PFSK-1 (cell line): Measurements from ENCODE around the gene GON4L.

ENCODE experiments used
- FOXP2 ChIP-seq: optimal IDR thresholded peaks from 2 replicates; pipeline ENCODE3; 2011; ENCODE audit warnings: borderline replicate concordance, control low read depth, inconsistent platforms; ENCODE audit not compliant: insufficient read depth; ENCODE audit errors: extremely low read length, extremely low read depth
- POLR2AphosphoS5 ChIP-seq: IDR thresholded peaks from 2 replicates; pipeline ENCODE4 v1.6.1; 2012; ENCODE audit warnings: low read depth, mild to moderate bottlenecking, control low read depth, low read length, moderate library complexity
- SIN3A ChIP-seq: IDR thresholded peaks from 2 replicates; pipeline ENCODE4 v1.6.1; 2012; ENCODE audit warnings: mild to moderate bottlenecking, low read length, moderate library complexity, borderline replicate concordance; ENCODE audit not compliant: insufficient read depth
- TAF1 ChIP-seq: IDR thresholded peaks from 2 replicates; pipeline ENCODE4 v1.6.1; 2012; ENCODE audit warnings: low read length, control low read depth, borderline replicate concordance; ENCODE audit not compliant: insufficient read depth
- TF ChIP-seq, protein P1 (sequence below), 2 experiments: IDR thresholded peaks; 2 replicates each; pipeline versions ENCODE4 v1.6.1 to v1.8.0; 2011 to 2012; ENCODE audit warnings: low read depth in 2 of 2, low read length in 2 of 2, control low read depth in 1 of 2, inconsistent platforms in 1 of 2, mild to moderate bottlenecking in 1 of 2, moderate library complexity in 1 of 2; ENCODE audit not compliant: insufficient read depth in 1 of 2

GON4L gene

DNA sequence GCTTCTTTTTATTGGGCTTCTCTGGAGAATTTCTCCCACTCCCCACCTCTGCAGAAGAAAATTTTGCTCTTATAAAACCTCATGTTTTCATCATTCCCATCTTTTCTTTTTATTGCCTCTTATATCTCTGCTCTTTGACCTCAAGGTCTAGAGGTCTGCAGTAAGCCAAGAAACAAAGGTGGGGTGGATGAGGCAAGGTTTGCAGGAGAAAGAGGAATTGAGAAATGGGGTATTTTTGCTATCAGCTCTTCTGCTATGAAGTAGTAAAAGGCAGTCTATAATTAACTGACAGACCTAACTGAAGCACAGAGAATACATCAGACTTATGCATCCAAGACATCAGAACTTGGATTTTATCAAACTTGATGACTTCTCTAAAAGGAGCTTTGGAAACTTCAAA, 25.2 kb upstream of the GON4L start:
- TF ChIP-seq SIN3A (no peak), POLR2AphosphoS5 (no peak), TAF1 (no peak), FOXP2 (no peak)
- TF ChIP-seq, protein P1, sequence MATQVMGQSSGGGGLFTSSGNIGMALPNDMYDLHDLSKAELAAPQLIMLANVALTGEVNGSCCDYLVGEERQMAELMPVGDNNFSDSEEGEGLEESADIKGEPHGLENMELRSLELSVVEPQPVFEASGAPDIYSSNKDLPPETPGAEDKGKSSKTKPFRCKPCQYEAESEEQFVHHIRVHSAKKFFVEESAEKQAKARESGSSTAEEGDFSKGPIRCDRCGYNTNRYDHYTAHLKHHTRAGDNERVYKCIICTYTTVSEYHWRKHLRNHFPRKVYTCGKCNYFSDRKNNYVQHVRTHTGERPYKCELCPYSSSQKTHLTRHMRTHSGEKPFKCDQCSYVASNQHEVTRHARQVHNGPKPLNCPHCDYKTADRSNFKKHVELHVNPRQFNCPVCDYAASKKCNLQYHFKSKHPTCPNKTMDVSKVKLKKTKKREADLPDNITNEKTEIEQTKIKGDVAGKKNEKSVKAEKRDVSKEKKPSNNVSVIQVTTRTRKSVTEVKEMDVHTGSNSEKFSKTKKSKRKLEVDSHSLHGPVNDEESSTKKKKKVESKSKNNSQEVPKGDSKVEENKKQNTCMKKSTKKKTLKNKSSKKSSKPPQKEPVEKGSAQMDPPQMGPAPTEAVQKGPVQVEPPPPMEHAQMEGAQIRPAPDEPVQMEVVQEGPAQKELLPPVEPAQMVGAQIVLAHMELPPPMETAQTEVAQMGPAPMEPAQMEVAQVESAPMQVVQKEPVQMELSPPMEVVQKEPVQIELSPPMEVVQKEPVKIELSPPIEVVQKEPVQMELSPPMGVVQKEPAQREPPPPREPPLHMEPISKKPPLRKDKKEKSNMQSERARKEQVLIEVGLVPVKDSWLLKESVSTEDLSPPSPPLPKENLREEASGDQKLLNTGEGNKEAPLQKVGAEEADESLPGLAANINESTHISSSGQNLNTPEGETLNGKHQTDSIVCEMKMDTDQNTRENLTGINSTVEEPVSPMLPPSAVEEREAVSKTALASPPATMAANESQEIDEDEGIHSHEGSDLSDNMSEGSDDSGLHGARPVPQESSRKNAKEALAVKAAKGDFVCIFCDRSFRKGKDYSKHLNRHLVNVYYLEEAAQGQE (IDR thresholded peaks at IDR 0.05; ENCODE audit: insufficient read depth in 1 of 2, low read depth in 2 of 2, low read length in 2 of 2), result no peak

- TF ChIP-seq SIN3A, result no peak
- TF ChIP-seq TAF1, result no peak
- TF ChIP-seq, protein P1 (IDR thresholded peaks at IDR 0.05; ENCODE audit: insufficient read depth in 1 of 2, low read depth in 2 of 2, low read length in 2 of 2), result no peak
- no peak for TF ChIP-seq FOXP2
Observed at GRCh38 chr1:155880950-155881349, 23.9 kb upstream of the GON4L start.

GRCh38 chr1:155880251-155880650, 23.2 kb upstream of the GON4L start:
- TF ChIP-seq TAF1 (no peak), FOXP2 (no peak), POLR2AphosphoS5 (no peak), SIN3A (no peak)
- TF ChIP-seq, protein P1 (IDR thresholded peaks at IDR 0.05; ENCODE audit: insufficient read depth in 1 of 2, low read depth in 2 of 2, low read length in 2 of 2), result no peak

DNA sequence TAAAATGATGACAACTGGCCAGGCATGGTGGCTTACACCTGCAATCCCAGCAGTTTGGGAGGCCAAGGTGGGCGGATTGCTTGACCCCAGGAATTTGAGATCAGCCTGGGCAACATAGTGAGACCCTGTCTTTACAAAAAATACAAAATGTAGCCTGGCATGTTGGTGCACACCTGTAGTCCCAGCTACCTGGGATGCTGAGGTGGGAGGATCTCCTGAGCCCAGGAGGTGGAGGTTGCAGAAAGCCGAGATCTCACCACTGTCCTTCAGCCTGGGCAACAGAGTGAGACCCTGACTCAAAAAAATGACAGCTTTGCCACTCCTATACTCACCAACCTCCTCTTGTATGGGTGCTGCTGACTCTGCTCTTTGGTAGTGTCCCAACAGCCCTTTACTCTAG, 20.9 kb upstream of the GON4L start:
- TF ChIP-seq TAF1, result no peak

GRCh38 chr1:155873860-155874259, 16.8 kb upstream of the GON4L start:
- TF ChIP-seq POLR2AphosphoS5 (no peak), TAF1 (no peak), FOXP2 (no peak), SIN3A (no peak)
- TF ChIP-seq, protein P1 (IDR thresholded peaks at IDR 0.05; ENCODE audit: insufficient read depth in 1 of 2, low read depth in 2 of 2, low read length in 2 of 2), result no peak
